ENCODE results near the gene NUBPL.

GRCh38 chr14:31909977-31910376, 348.8 kb downstream of the NUBPL start:
- TF ChIP-seq CTCF (conservative IDR thresholded peaks at IDR 0.05 in 1 of 2, IDR thresholded peaks at IDR 0.05 in 1 of 2; ENCODE audit: extremely low read depth in 1 of 2, insufficient read depth in 1 of 2, low read depth in 1 of 2, low read length in 2 of 2) (no peak), EZH2 (IDR thresholded peaks at IDR 0.05; ENCODE audit: borderline replicate concordance, low read length) (no peak)

Measured in mammary epithelial cell (primary cell).